Measurements from ENCODE around the gene AMBRA1. TPM values are rescaled to one million over a fixed set of nuclear protein-coding genes. Genes with fewer than 3 reads are reported as not detected.
A peak's percentile ranks its signal among the peaks of the same experiment; 100 is the strongest.

AMBRA1 gene
- total and polyA plus RNA-seq, 2 donors (not counting 3 experiments of a cell fraction or from before 2014, with no cell fraction given), result 18.4 to 32.4 TPM

DNA sequence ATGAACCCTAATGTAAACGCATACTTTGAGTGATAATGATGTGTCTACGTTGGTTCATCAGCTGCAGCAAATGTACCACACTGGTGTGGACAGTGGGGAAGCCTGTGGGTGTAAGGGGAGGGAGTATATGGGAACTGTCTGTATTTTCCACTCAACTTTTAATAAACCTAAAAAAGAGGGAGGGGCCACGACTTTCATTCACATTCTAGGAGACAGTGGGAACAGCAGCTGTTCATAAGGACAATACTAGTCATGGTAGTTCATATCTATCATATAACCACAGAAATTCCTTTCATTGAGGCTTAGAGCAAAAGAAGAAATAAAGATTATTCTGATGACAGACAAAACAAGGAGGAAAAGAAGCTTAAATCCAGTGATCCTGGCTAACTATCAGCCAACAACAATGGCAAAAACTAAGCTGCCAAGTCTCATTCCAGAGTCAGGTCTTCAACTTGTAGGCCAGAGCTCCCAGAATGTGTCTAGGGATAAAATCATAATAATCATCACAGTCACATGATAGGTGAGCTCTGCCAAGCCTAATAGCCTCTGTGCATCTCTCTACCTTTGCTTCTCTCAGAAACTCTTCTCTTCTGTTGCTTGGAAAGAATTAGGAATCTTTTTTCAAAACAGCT is 142.9 kb downstream of the AMBRA1 start:
- no peak for FAIRE-seq
- Histone ChIP-seq H3K79me2 (ENCODE audit: control insufficient read depth, insufficient read depth, low read length) (no peaks in the 10 kb centered on the region), H3K36me3 (ENCODE audit: control insufficient read depth in 2 of 2, extremely low read depth in 1 of 2, insufficient read depth in 2 of 2, low read length in 2 of 2) (no peaks in the 10 kb centered on the region), H3K4me1 (ENCODE audit: control insufficient read depth, extremely low read depth, insufficient read depth, low read length) (no peaks in the 10 kb centered on the region), H3K27me3 (ENCODE audit: control insufficient read depth in 2 of 2, insufficient read depth in 2 of 2, low read length in 2 of 2) (no peaks in the 10 kb centered on the region), H3K4me3 (replicated peaks in 1 of 3; ENCODE audit: insufficient read depth in 1 of 3, low read depth in 1 of 3, low read length in 3 of 3) (no peak overlapping the region), H3K9ac (replicated peaks; ENCODE audit: extremely low read depth, insufficient read depth, low read length) (no peak overlapping the region), H2AFZ (ENCODE audit: low read depth, low read length) (no peak overlapping the region), H4K20me1 (replicated peaks; ENCODE audit: control insufficient read depth, extremely low read depth, insufficient read depth, low read length) (peaks cover 3% of the 10 kb centered on the region), H3K9me3 (replicated peaks; ENCODE audit: control insufficient read depth, insufficient read depth, low read length) (no peaks in the 10 kb centered on the region), H3K4me2 (ENCODE audit: insufficient read depth, low read length) (no peak overlapping the region), H3K9me1 (replicated peaks; ENCODE audit: control insufficient read depth, extremely low read depth, insufficient read depth, low read length) (no peaks in the 10 kb centered on the region), H3K27ac (ENCODE audit: insufficient read depth, low read depth, low read length) (no peak overlapping the region)
- DNase-seq (ENCODE audit: low read depth, low spot score), result peak; percentile 26
- CTCF ChIA-PET, result interaction anchor here (0.6 to 1.8 kb wide), 12 partner anchors 9 to 1238 kb away, joined by 3 to 10 read pairs (median 4); no protein-coding TSS in a partner anchor
- intact Hi-C loops (cut with micrococcal nuclease), result no loop called here
- BruUV-seq (replicated peaks), result no TSS peak
- POLR2A ChIA-PET, result no interaction called here
- dilution Hi-C loops (cut with MboI; ENCODE audit: extremely low pct_ligation_motif_present, low sequenced_read_pairs), result no loop called here
- TF ChIP-seq GATA2 (IDR thresholded peaks at IDR 0.05; ENCODE audit: insufficient read depth, insufficient read length, low read depth, low read length) (no peak), JUN (IDR thresholded peaks at IDR 0.05; ENCODE audit: borderline replicate concordance, insufficient read depth, insufficient read length, low read depth) (no peak), FOS (IDR thresholded peaks at IDR 0.05; ENCODE audit: borderline replicate concordance, insufficient read depth, low read length) (no peak), CTCF (IDR thresholded peaks at IDR 0.05; ENCODE audit: extremely low read depth in 1 of 2, insufficient read depth in 1 of 2, low read depth in 1 of 2, low read length in 2 of 2) (no peak), POLR2A (IDR thresholded peaks at IDR 0.05; ENCODE audit: low read depth, low read length) (no peak), MYC (IDR thresholded peaks at IDR 0.05; ENCODE audit: low read depth, low read length) (no peak), EZH2 (IDR thresholded peaks at IDR 0.05; ENCODE audit: borderline replicate concordance, low read depth, low read length, severe bottlenecking) (no peak), POLR2AphosphoS5 (IDR thresholded peaks at IDR 0.05; ENCODE audit: insufficient read depth, low read depth, low read length) (no peak)
- TF ChIP-seq, protein P1, sequence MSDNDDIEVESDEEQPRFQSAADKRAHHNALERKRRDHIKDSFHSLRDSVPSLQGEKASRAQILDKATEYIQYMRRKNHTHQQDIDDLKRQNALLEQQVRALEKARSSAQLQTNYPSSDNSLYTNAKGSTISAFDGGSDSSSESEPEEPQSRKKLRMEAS (IDR thresholded peaks at IDR 0.05; ENCODE audit: insufficient read depth, insufficient read length), result no peak
